Stimulated activated CD4-positive, alpha-beta T cell treated with anti-CD3 and anti-CD28 coated beads, TNF-alpha, amount 100 ng/mL, for 4 hours (primary cell): Measurements from ENCODE around the gene GNB2.

Experiments
- DNase-seq, 3 experiments: peaks; one replicate each; pipeline ENCODE4 v3.0.0-alpha.2; 2020; ENCODE audit warnings: low read depth in 3 of 3

GNB2 gene

DNA sequence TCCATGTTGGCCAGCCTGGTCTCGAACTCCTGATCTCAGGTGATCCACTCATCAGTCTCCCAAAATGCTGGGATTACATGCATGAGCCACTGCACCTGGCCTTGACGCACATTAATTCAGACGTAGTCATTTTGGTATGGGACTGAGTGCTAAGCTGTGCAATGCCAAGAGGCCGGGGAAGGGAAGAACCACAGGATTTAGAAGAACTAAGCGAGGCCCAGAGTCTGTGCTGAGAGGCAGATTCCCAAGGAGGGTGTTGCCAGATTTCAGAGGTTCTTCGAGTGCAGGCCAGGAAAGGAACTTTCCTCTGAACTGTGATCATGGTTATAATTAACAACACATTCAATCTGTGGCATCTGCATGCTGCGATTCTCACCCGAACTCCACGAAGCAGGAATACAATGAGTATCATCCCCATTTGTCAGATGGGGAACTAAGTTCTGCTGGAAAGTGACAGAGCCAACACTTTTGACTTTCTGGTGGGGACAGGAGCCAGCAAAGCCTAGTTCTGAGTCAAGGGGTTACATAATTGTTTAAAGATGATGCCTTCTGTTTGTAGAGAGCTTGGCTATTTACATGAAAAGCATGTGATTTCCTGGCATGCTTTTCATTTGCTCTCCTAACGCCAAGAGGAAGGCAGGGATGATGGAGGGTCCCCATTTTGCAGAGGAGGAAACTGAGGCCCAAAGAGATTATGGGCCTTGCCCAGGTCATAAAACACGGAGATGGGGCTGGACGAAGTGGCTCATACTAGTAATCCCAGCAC is 53.6 kb downstream of the GNB2 start:
- no peak for DNase-seq

DNA sequence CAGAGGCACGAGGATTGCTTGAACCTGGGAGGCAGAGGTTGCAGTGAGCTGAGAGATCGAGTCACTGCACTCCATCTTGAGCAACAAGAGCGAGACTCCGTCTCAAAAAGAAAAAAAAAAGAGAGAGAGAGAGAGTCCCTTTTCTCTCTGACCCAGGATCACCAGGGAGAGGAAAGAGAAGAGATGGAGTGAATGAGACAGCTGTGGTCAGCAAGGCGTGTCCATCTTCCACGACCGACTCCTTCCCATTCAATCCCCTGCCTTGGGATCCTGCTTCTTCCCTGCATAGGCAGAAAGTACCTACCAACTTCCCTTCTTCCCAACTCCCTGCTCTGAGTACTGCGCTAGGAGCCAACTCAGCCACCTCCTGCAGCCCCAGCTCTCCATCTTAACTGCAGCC is 54.7 kb downstream of the GNB2 start:
- no peak for DNase-seq
